ENCODE measurements around the gene PGP. TPM values are rescaled to one million over a fixed set of nuclear protein-coding genes. Genes with fewer than 3 reads are reported as not detected.
"Not testable (repeated sequence)": the region's sequence is repeated elsewhere in the genome, so short reads cannot be mapped to it uniquely, and the experiment has no call there.

PGP gene
- total and polyA plus RNA-seq, 3 experiments from 2014 or later = 14.7 to 30.9 (median 27.3) TPM

- peaks cover 5% of the 10 kb centered on the region for H3K36me3 ChIP-seq (ENCODE audit: insufficient read depth, low read length)
- Mint-ChIP-seq H3K27ac (no peak overlapping the region), H3K4me1 (no peaks in the 10 kb centered on the region), H3K36me3 (peaks cover 0 to 35% (median 3%) of the 10 kb centered on the region in 3 donors), H3K9me3 (no peaks in the 10 kb centered on the region), H3K4me3 (no peak overlapping the region), H3K27me3 (no peaks in the 10 kb centered on the region)
- CTCF ChIA-PET = no interaction called here
- no peak overlapping the region for H3K27ac ChIP-seq (ENCODE audit: low read depth, low read length)
- POLR2A ChIA-PET = no interaction called here
- H3K9me3 ChIP-seq (ENCODE audit: low read length) = no peaks in the 10 kb centered on the region
- no peak overlapping the region for H3K4me3 ChIP-seq (ENCODE audit: low read length)
- H3K27me3 ChIP-seq (ENCODE audit: insufficient read depth, low read length, poor library complexity, severe bottlenecking) = no peaks in the 10 kb centered on the region
- H3K4me1 ChIP-seq (ENCODE audit: insufficient read depth, low read length) = no peaks in the 10 kb centered on the region
- DNase-seq = no peak
Observed at GRCh38 chr16:2242598-2242997, 28.0 kb upstream of the PGP start.

- H3K4me1 ChIP-seq (ENCODE audit: insufficient read depth, low read length); H3K9me3 Mint-ChIP-seq; H3K9me3 ChIP-seq (ENCODE audit: low read length); H3K27ac ChIP-seq (ENCODE audit: low read depth, low read length); POLR2A ChIA-PET; DNase-seq; H3K36me3 ChIP-seq (ENCODE audit: insufficient read depth, low read length); H3K4me3 ChIP-seq (ENCODE audit: low read length); CTCF ChIA-PET; H3K4me1 Mint-ChIP-seq; H3K27me3 Mint-ChIP-seq; H3K27me3 ChIP-seq (ENCODE audit: insufficient read depth, low read length, poor library complexity, severe bottlenecking): not testable (repeated sequence)
- H3K27ac Mint-ChIP-seq = peak overlapping the region in 1 of 8 donors; percentile 74
- H3K36me3 Mint-ChIP-seq = peaks cover 0 to 29% (median 3%) of the 10 kb centered on the region in 3 donors
- H3K4me3 Mint-ChIP-seq = peak overlapping the region in 1 of 7 donors; percentile 27
Observed at GRCh38 chr16:2240331-2240730, 25.7 kb upstream of the PGP start.

GRCh38 chr16:2238838-2239675 lies 24.4 kb upstream of the PGP start:
- CTCF ChIA-PET = interaction anchor here (1.4 to 2.0 kb wide), 2 partner anchors 12 to 44 kb away, joined by 4 to 6 read pairs; partner anchors contain the start of gene ECI1
- peaks cover 0 to 3% (median 0%) of the 10 kb centered on the region in 3 donors for H3K4me1 Mint-ChIP-seq
- DNase-seq = no peak
- Histone ChIP-seq H3K4me1 (ENCODE audit: insufficient read depth, low read length) (no peaks in the 10 kb centered on the region), H3K4me3 (ENCODE audit: low read length) (no peak overlapping the region), H3K27ac (ENCODE audit: low read depth, low read length) (no peak overlapping the region), H3K36me3 (ENCODE audit: insufficient read depth, low read length) (peaks cover 5% of the 10 kb centered on the region), H3K27me3 (ENCODE audit: insufficient read depth, low read length, poor library complexity, severe bottlenecking) (no peaks in the 10 kb centered on the region), H3K9me3 (ENCODE audit: low read length) (no peaks in the 10 kb centered on the region)
- no peak overlapping the region for H3K4me3 Mint-ChIP-seq
- no peak overlapping the region for H3K27ac Mint-ChIP-seq
- POLR2A ChIA-PET = no interaction called here
- no peaks in the 10 kb centered on the region for H3K27me3 Mint-ChIP-seq
- no peaks in the 10 kb centered on the region for H3K9me3 Mint-ChIP-seq
- H3K36me3 Mint-ChIP-seq = peaks cover 0 to 34% (median 3%) of the 10 kb centered on the region in 3 donors

- Histone ChIP-seq H3K36me3 (ENCODE audit: insufficient read depth, low read length) (peaks cover 5% of the 10 kb centered on the region), H3K4me1 (ENCODE audit: insufficient read depth, low read length) (no peaks in the 10 kb centered on the region), H3K9me3 (ENCODE audit: low read length) (no peaks in the 10 kb centered on the region), H3K27ac (ENCODE audit: low read depth, low read length) (no peak overlapping the region), H3K27me3 (ENCODE audit: insufficient read depth, low read length, poor library complexity, severe bottlenecking) (no peaks in the 10 kb centered on the region), H3K4me3 (ENCODE audit: low read length) (no peak overlapping the region)
- POLR2A ChIA-PET = no interaction called here
- Mint-ChIP-seq H3K4me3 (no peak overlapping the region), H3K36me3 (peaks cover 0 to 34% (median 3%) of the 10 kb centered on the region in 3 donors), H3K9me3 (no peaks in the 10 kb centered on the region), H3K4me1 (peaks cover 0 to 3% (median 0%) of the 10 kb centered on the region in 3 donors), H3K27ac (no peak overlapping the region), H3K27me3 (no peaks in the 10 kb centered on the region)
- DNase-seq = no peak
- CTCF ChIA-PET = interaction anchor here (1.4 to 2.0 kb wide), 2 partner anchors 13 to 43 kb away, joined by 4 to 6 read pairs; partner anchors contain the start of gene ECI1
Observed at GRCh38 chr16:2238150-2238837, 23.7 kb upstream of the PGP start.

GRCh38 chr16:2237493-2238149 lies 23.0 kb upstream of the PGP start:
- DNase-seq = no peak
- Histone ChIP-seq H3K9me3 (ENCODE audit: low read length) (no peaks in the 10 kb centered on the region), H3K27ac (ENCODE audit: low read depth, low read length) (no peak overlapping the region), H3K4me3 (ENCODE audit: low read length) (no peak overlapping the region), H3K27me3 (ENCODE audit: insufficient read depth, low read length, poor library complexity, severe bottlenecking) (no peaks in the 10 kb centered on the region), H3K36me3 (ENCODE audit: insufficient read depth, low read length) (peaks cover 1% of the 10 kb centered on the region), H3K4me1 (ENCODE audit: insufficient read depth, low read length) (no peaks in the 10 kb centered on the region)
- no peak overlapping the region for H3K4me3 Mint-ChIP-seq
- no peaks in the 10 kb centered on the region for H3K27me3 Mint-ChIP-seq
- ChIA-PET POLR2A (no interaction called here), CTCF (no interaction called here)
- H3K4me1 Mint-ChIP-seq = peaks cover 0 to 3% (median 0%) of the 10 kb centered on the region in 3 donors
- H3K36me3 Mint-ChIP-seq = peaks cover 0 to 31% (median 3%) of the 10 kb centered on the region in 3 donors
- H3K9me3 Mint-ChIP-seq = no peaks in the 10 kb centered on the region
- H3K27ac Mint-ChIP-seq = no peak overlapping the region

GRCh38 chr16:2237102-2237482 lies 22.5 kb upstream of the PGP start:
- Mint-ChIP-seq H3K27me3 (no peaks in the 10 kb centered on the region), H3K9me3 (no peaks in the 10 kb centered on the region), H3K36me3 (peaks cover 0 to 28% (median 0%) of the 10 kb centered on the region in 3 donors), H3K4me3 (no peak overlapping the region), H3K27ac (no peak overlapping the region), H3K4me1 (peaks cover 0 to 3% (median 0%) of the 10 kb centered on the region in 3 donors)
- DNase-seq = no peak
- POLR2A ChIA-PET = no interaction called here
- Histone ChIP-seq H3K27me3 (ENCODE audit: insufficient read depth, low read length, poor library complexity, severe bottlenecking) (no peaks in the 10 kb centered on the region), H3K36me3 (ENCODE audit: insufficient read depth, low read length) (no peaks in the 10 kb centered on the region), H3K27ac (ENCODE audit: low read depth, low read length) (no peak overlapping the region), H3K4me3 (ENCODE audit: low read length) (no peak overlapping the region), H3K9me3 (ENCODE audit: low read length) (no peaks in the 10 kb centered on the region), H3K4me1 (ENCODE audit: insufficient read depth, low read length) (no peaks in the 10 kb centered on the region)
- CTCF ChIA-PET = no interaction called here

GRCh38 chr16:2236337-2237101 lies 21.9 kb upstream of the PGP start, which contains the start of gene DNASE1L2:
Gene DNASE1L2 (plus strand): TSS chr16:2236444. CDS start chr16:2236817, 373 bp downstream.
- no peak within 1 kb of the TSS for H3K4me3 Mint-ChIP-seq
- H3K27me3 Mint-ChIP-seq = no peaks in the 10 kb centered on the region
- no peaks in the 10 kb centered on the region for H3K36me3 ChIP-seq (ENCODE audit: insufficient read depth, low read length)
- peak in 1 of 5 donors; percentile 44 for DNase-seq
- H3K4me3 ChIP-seq (ENCODE audit: low read length) = no peak within 1 kb of the TSS
- H3K27ac Mint-ChIP-seq = no peak within 1 kb of the TSS
- no peaks in the 10 kb centered on the region for H3K4me1 ChIP-seq (ENCODE audit: insufficient read depth, low read length)
- peaks cover 0 to 3% (median 0%) of the 10 kb centered on the region in 3 donors for H3K4me1 Mint-ChIP-seq
- no peaks in the 10 kb centered on the region for H3K27me3 ChIP-seq (ENCODE audit: insufficient read depth, low read length, poor library complexity, severe bottlenecking)
- H3K27ac ChIP-seq (ENCODE audit: low read depth, low read length) = no peak within 1 kb of the TSS
- H3K36me3 Mint-ChIP-seq = peaks cover 0 to 32% (median 0%) of the 10 kb centered on the region in 3 donors
- CTCF ChIA-PET = interaction anchor here (0.8 kb wide), 1 partner anchor 21 kb away, joined by 3 read pairs; no protein-coding TSS in a partner anchor
- H3K9me3 ChIP-seq (ENCODE audit: low read length) = no peaks in the 10 kb centered on the region
- POLR2A ChIA-PET = interaction anchor here (0.8 kb wide), 1 partner anchor 22 kb away, joined by 3 read pairs; the partner anchor contains the start of gene PGP
- no peaks in the 10 kb centered on the region for H3K9me3 Mint-ChIP-seq

All from CD8-positive, alpha-beta memory T cell (primary cell).